ENCODE results near the gene NACC2. TPM values are rescaled to one million over a fixed set of nuclear protein-coding genes. Genes with fewer than 3 reads are reported as not detected.

Gene NACC2
- total and polyA plus RNA-seq, 2 of the 8 experiments (the other 6 are each of a cell fraction or from before 2014, with no cell fraction given): 8.3 to 14.0 TPM

- Histone ChIP-seq H2BK12ac (ENCODE audit: low read depth, low read length) (0 out of 2 replicates have a peak overlapping the region, but pooled peaks have one; percentile 50), H3K36me3 (ENCODE audit: control insufficient read depth in 2 of 4, insufficient read depth in 4 of 4, low read length in 3 of 4) (peaks cover 0 to 7% (median 0%) of the 10 kb centered on the region in 4 experiments; a peak in 2 of 8 replicates), H3K27me3 (replicated peaks in 1 of 4; ENCODE audit: control insufficient read depth in 3 of 4, extremely low read depth in 1 of 4, insufficient read depth in 3 of 4, low read length in 3 of 4) (peaks cover 0 to 2% (median 0%) of the 10 kb centered on the region in 4 experiments; a peak in 2 of 7 replicates), H4K8ac (ENCODE audit: extremely low read depth, insufficient read depth, low read length) (peak overlapping the region; percentile 79; the same call in 1 of the 2 replicates), H4K91ac (replicated peaks; ENCODE audit: insufficient read length, low read length) (peak overlapping the region; percentile 45), H2BK120ac (replicated peaks; ENCODE audit: low read depth, low read length) (peak overlapping the region; percentile 57), H2BK5ac (ENCODE audit: low read depth, low read length) (peak overlapping the region; percentile 52; the same call in 1 of the 2 replicates), H3K9me3 (ENCODE audit: insufficient read depth in 2 of 2, low read depth in 1 of 2, low read length in 1 of 2) (no peaks in the 10 kb centered on the region), H3K79me2 (ENCODE audit: control insufficient read depth in 1 of 2, insufficient read depth in 2 of 2, low read length in 2 of 2) (no peaks in the 10 kb centered on the region; a peak in 2 of 4 replicates), H3K18ac (ENCODE audit: extremely low read depth, low read length) (peak overlapping the region; percentile 95), H3K14ac (ENCODE audit: insufficient read length) (no peak overlapping the region), H3K4ac (replicated peaks; ENCODE audit: insufficient read length, low read depth, low read length) (no peak overlapping the region), H3K4me1 (replicated peaks in 1 of 4; ENCODE audit: control insufficient read depth in 3 of 4, insufficient read depth in 4 of 4, low read length in 3 of 4) (peaks cover 3 to 52% (median 23%) of the 10 kb centered on the region in 4 experiments), H4K5ac (ENCODE audit: insufficient read length, low read depth, low read length) (peak overlapping the region; percentile 30), H3K4me2 (ENCODE audit: insufficient read depth in 1 of 2, low read depth in 2 of 2, low read length in 2 of 2) (peak overlapping the region; percentile 50 to 83), H3K79me1 (ENCODE audit: low read depth, low read length) (no peaks in the 10 kb centered on the region; the same call in 1 of the 2 replicates), H3K27ac (ENCODE audit: low read depth, low read length) (no peak overlapping the region), H3K23me2 (ENCODE audit: low read depth, low read length) (peaks cover 14% of the 10 kb centered on the region; the same call in 1 of the 2 replicates), H2BK20ac (ENCODE audit: low read length) (no peak overlapping the region), H3K4me3 (ENCODE audit: extremely low read depth in 1 of 4, insufficient read depth in 2 of 4, low read depth in 3 of 4, low read length in 4 of 4) (peak overlapping the region; percentile 48 to 72 (median 60)), H3K23ac (ENCODE audit: insufficient read length) (no peak overlapping the region), H3K9ac (replicated peaks in 1 of 4; ENCODE audit: extremely low read depth in 1 of 4, low read depth in 3 of 4, low read length in 3 of 4) (peak overlapping the region in 1 of 4 experiments; percentile 70; a peak in 1 of 7 replicates), H2BK15ac (ENCODE audit: low read length) (no peak overlapping the region), H3K56ac (replicated peaks; ENCODE audit: insufficient read length, low read depth, low read length) (peak overlapping the region; percentile 39), H4K20me1 (replicated peaks in 1 of 2; ENCODE audit: control insufficient read depth in 1 of 2, insufficient read depth in 2 of 2, low read length in 2 of 2) (peaks cover 0 to 6% of the 10 kb centered on the region in 2 experiments), H2AK5ac (ENCODE audit: low read depth, low read length) (no peak overlapping the region), H2AFZ (ENCODE audit: low read length) (no peak overlapping the region)
- 1% methylated on average over 38 of the region's 55 CpGs; no CpG with 5 or more reads in 1 of the 2 experiments for whole genome bisulfite sequencing, 2 experiments (ENCODE audit: extremely low coverage in 1 of 2, insufficient coverage in 1 of 2, insufficient read length in 1 of 2, insufficient replicate concordance in 2 of 2, low coverage in 1 of 2, low lambda C conversion rate in 2 of 2, missing lambda C conversion rate in 1 of 2)
- DNase-seq (ENCODE audit: low read depth in 1 of 2, low spot score in 2 of 2) (peak in 1 of 2 experiments; percentile 67), FAIRE-seq (no peak)
- ChIA-PET CTCF (ENCODE audit: partially characterized antibody) (interaction anchor here (1.0 to 1.6 kb wide), 5 partner anchors 40 to 84 kb away, joined by 3 to 6 read pairs (median 3); no protein-coding TSS in a partner anchor), POLR2A (ENCODE audit: partially characterized antibody) (interaction anchor here (0.7 to 2.7 kb wide), 17 partner anchors 10 to 89 kb away, joined by 3 to 9 read pairs (median 5); partner anchors contain the start of gene NACC2)
- peak; percentile 24 for TF ChIP-seq ASH2L (IDR thresholded peaks at IDR 0.05; ENCODE audit: low read length)
- TF ChIP-seq USF2 (IDR thresholded peaks at IDR 0.05; ENCODE audit: low read length): no peak
- no peak for TF ChIP-seq POLR2AphosphoS5 (IDR thresholded peaks at IDR 0.05; ENCODE audit: low read depth, low read length)
- no peak for TF ChIP-seq MAX (IDR thresholded peaks at IDR 0.05)
- TF ChIP-seq HDAC2 (IDR thresholded peaks at IDR 0.05; ENCODE audit: borderline replicate concordance in 1 of 2, low read depth in 2 of 2, low read length in 2 of 2): no peak; a peak in 1 of 4 replicates
- no peak for TF ChIP-seq CHD1 (IDR thresholded peaks at IDR 0.05; ENCODE audit: low read depth, low read length)
- peak; percentile 18 for TF ChIP-seq RNF2 (IDR thresholded peaks at IDR 0.05; ENCODE audit: borderline replicate concordance, low read depth, low read length, missing control alignments, poor library complexity, severe bottlenecking)
- TF ChIP-seq EZH2 (IDR thresholded peaks at IDR 0.05; ENCODE audit: low read depth, low read length, severe bottlenecking): peak; percentile 5
Measured at GRCh38 chr9:136050701-136051452, 44.2 kb downstream of the NACC2 start.
